ENCODE results near the gene ANKRD60.
A peak's percentile ranks its signal among the peaks of the same experiment; 100 is the strongest.

The ANKRD60 gene

DNA sequence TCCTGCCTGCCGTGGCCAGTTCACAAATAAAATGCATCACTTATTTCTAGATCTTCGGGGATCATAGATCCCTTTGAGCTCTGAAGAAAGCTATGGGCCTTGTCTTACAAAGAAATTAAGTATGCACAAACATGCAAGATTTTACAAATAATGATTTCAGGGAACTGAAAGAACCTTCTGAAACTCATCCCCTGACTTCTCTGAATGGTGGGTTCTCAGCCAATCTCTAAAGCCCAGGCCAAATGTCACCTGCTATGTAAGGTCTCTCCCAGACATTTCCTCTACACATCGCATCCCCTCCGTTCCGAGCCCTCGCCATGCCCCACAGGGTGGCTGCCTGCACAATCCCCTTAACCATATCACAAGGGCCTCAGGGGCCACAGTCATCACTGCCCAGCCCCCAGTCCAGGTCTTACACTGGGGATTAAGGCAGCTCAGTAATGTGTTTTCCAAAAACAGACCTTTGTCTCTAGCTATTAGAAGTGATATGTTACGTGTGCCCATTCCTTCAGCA, 16.1 kb upstream of the ANKRD60 start:
- no peak for DNase-seq (ENCODE audit: low read depth in 2 of 2)

DNA sequence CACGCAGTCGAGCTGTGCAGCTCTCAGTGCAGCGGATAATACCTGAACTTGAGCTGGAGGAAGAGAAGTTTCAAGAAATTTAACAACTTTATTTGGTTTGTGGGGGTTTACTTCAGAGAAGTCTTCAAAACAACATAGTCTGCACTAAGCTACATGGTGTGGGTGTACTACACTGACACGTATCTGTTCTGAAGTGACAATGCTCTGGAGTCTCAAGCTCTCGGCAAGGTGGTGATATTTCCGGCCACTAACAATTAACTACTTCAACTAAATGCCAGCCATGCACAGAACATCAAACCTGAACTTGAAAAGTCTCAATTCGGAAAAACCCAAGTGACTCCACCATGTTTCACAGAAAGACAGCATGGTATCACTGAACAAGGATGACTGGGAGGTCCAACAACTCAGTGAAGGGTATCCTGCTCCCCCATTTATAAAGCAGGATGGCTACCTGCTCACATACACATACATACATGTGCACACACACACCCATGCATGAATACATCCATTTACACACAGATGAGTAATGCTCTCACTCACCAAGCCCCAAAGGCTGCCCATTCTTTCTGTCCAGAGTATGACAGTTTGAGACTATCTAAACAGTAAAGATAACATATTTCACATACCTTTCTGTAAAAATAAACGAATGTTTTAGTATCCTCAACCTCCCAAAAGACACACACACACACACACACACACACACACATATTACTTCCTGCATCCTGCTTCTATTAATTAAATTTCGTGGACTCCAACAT, 15.4 kb upstream of the ANKRD60 start:
- no peak for DNase-seq (ENCODE audit: low read depth in 2 of 2)

DNA sequence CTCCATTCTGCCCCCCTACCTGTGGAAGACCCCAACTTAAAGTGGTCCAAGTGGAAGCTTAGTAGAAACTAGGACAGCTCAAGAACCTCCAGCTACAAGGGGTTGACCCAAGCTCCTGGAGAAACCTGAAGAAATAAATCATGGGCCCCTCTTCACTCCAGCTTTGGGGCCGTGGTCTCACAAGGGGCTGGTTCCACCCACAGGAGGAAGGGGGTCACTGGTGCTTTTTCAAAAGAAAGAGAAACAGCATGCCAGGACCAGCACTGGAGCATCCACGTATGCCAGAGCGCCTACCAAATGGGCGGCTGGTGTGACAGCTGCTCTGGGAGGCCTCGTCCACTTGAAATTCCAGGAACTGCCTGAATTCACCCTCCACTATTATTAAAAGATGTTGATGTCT, 14.4 kb upstream of the ANKRD60 start:
- no peak for DNase-seq (ENCODE audit: low read depth in 2 of 2)

DNA sequence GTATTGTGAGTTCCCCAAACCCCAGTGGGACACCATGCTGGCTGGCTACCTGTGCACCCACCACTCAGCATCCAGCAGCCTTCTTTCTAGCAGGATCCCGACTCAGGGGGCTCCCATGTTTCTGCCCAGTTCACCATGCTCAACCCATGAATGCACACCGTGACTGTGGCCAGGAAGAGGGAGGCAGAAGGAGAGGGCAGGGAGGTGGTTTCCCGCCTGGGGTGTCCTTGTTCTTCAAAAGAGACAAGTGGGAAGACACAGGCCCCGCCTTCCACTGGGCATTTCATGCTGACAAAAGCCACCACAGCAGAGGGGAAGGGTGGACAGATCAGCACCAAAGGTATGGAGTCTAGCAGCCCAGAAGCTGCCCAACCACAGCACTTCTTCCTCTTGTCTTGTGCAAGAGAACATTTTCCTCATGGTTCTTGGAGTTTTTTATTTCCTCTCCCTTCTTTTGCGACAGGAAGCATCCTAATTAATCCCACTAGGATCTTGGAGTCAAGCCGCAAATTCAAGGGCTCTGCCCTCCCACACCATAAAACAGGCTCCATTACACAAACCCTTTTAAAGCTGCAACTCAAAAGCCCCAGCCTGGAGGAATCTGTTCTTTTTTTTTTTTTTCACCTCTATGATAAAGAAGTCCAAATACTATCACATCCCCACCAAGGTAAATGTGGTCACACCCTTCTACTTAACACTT, 13.5 kb upstream of the ANKRD60 start:
- no peak for DNase-seq (ENCODE audit: low read depth in 2 of 2)

DNA sequence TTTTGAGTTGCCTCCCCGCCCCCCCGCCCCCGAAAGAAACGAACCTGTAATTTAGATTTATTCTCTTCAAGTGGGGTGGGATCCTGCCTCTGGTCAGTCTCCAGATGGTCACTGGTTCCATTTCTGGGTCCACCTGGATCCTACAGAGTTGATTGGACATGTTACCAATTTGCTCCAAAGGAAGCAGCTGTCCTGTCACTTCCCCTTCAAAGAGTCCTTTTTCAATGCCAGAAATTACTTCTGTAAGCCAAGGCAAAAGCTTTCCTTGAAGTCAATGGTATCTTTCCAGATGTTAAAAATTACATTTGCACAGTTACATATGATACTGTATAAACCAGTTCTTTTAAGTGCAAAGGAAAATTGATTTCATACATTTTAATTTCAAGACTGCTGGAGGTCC, 12.0 kb upstream of the ANKRD60 start:
- no peak for DNase-seq (ENCODE audit: low read depth in 2 of 2)

DNA sequence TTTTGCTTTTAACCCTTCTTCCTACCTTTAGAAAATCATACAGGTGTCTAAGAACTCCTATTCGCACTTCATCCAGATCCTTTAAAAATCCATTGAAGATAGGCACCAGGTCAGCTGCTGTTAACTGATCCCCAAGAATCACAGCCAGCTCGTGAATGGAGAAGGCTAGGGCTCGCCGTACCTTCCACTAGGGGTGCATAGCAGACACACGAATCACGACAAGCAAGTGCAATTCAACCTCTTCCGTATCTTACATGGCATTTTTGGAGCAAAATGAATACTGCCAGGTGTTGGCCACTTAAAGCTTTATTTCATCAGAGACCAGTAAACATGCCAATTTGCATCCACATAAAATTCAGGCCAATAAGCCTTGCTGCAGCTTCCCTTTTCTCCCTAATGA, 10.8 kb upstream of the ANKRD60 start:
- DNase-seq (ENCODE audit: low read depth in 2 of 2): no peak

DNA sequence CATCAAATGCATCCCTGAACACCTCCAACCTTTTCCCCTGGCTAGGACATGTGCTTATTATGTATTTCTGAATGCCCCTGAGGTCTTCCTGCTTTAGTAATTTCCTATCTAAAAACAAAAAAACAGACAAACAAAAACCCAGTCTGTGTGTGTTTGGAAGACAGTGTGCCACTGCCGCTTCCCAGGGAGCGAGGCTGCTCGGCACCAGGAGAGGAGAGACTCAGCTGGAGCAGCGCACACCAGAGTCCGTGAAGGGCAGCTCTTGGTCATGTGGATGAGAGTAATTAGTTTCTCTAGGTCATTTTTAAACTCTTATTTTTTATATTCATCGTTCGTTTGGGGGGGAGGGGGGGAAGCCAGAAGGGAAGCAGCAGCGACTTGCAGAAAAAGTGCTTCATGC, 10.0 kb upstream of the ANKRD60 start:
- DNase-seq (ENCODE audit: low read depth in 2 of 2): no peak

DNA sequence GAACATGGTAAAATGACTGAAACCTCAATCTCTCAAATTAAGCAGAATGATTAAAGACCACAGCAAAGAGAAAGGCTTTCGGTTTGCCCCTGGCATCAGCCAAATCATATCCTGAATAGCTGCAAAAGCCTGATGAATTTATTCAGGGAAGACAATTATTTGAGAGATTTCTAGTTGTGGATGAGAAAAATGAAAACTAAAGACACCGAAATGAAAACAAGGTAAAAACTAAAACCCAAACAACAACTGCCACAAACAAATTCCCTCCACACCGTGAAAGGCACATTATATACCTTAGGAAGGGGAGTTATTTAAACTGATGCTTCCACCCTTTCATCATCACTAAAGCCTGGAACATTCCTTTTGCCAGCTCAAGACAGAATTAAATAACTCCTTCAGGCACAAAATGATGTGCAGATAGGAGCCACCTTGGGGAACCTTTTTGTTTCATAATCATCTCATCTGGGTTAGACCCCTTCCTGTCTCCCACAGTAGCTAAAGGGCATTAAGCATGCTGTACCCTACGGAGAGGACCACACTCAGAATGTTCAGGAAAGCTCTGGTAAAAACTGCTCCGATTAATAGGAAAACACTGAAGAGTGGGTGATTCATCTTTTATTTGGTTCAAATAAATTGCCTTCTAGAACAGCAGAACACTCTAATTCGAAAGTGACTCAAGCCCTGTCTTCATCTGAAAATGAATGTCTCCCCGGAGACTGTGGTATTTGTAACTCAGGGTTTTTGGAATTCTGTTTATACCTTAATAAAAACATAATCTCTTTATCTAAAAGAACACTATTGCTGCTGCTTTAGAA, 9.1 kb upstream of the ANKRD60 start:
- DNase-seq (ENCODE audit: low read depth in 2 of 2): no peak

DNA sequence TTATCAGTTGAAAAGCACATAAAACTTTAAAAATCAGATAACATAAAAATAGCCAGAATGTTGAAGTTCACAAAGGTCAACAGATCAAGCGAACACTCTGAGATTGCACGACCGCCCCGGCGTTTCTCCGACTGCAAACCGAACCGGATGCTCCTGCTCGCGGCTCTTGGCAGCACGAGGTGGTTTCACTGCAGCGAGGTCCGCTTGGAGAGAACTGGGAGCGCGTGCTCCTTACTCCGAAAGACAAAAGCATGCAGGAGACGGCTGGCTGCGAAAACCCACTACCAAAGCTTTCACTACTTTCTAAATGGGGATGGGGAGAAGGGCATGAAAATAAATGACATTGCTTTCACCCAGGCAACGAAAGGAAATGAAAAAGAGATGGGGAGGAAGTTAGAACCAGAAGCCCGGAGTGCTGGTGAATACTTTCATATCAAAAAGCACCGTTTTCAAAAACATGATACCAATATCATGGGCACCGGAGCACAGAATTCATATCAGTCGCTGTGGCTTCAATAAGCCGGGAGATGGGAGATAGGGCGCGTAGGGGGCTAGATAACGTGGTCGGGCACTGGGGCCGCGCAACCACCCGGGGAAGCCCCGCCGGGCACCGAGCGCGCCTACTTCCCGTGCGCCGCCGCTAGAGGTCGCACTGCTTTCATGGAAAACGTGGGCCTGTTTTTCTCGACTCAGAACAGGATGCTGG, 8.3 kb upstream of the ANKRD60 start:
- peak; percentile 87 for DNase-seq (ENCODE audit: low read depth in 2 of 2)

DNA sequence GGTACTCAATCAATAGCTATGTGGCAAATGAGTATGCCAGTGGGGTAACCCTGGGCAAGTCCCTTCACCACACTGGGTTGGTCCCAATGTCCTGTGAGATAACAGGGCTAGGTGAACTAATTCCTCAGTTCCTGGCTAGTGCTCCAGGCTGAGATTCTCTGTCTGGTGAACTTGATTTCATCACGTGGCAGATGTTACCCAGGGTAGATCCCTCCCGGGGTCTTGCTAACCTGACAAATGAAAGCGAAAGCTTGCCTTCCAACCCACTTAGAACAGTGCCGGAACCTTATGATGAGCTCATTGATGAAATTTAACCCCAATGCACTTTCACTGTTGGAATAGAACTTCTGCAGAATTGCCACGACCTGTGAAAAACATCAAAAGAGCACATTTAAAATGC, 6.6 kb upstream of the ANKRD60 start:
- DNase-seq (ENCODE audit: low read depth in 2 of 2): no peak

DNA sequence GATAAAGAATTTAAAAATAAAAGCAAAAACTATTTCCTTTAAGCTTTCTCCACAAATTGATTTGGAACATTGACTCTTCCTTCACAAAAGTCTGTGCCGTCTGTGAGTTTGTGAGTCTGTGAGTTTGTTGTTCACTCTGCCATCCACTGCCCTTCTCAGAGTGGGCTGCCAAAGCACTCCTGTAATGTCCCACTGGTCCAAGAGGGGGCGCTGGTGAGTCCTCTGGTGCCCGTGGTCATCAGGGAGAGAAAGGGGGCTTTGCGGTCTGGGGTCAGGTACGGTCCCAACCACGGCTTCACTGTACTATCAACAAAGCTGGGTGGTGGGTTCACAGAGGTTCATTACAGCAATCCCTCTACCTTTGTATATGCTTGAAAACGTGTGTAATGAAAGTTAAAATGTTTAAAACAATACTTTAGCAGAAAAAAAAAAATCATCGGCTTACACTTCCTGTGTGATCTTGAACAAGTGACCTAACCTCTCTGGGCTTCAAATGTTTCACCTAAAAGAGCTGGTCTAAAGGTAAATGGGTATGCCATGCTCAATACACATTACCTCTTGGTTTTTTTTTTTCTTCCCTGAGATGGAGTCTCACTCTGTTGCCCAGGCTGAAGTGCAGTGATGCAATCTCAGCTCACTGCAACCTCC, 5.6 kb upstream of the ANKRD60 start:
- peak in 1 of 2 donors; percentile 33 for DNase-seq (ENCODE audit: low read depth in 2 of 2)

DNA sequence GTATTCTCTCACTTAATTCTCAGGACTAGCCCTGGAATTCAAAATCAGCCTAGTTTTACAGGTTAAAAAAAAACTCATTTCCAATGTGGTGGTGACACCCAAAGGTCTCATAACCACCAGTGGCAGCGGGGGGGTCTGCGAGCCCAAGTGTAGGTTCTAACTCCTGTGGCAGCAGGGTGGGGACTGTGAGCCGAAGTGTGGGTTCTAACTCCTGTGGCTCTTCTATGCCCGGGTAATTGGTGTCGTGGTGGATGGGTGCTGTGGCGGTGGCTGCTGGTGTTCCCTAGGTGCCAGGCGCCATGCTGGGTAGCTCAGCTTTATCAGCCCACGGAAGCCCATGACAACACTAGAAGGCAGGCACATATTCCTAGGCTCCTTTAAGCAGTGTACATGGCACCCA, 4.9 kb upstream of the ANKRD60 start:
- DNase-seq (ENCODE audit: low read depth in 2 of 2): no peak

DNA sequence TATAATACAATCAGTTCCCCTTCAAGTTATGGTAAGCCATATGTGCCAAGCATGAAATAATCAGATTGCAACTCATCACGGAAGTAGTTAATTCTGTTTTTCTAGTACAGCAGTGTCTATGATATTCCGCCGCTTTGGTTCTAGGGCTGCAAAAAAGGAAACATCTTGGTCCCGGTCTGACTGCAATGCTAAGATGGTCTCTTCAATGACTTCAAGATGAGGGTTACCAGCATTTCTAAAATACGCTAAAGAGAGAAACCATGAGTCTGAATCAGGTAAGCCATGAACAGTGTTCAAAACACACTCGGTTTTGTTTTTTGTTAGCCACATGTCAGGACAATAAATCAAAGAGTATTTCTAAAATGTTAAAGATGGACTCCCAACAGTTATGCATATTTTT, 3.2 kb upstream of the ANKRD60 start:
- no peak for DNase-seq (ENCODE audit: low read depth in 2 of 2)

DNA sequence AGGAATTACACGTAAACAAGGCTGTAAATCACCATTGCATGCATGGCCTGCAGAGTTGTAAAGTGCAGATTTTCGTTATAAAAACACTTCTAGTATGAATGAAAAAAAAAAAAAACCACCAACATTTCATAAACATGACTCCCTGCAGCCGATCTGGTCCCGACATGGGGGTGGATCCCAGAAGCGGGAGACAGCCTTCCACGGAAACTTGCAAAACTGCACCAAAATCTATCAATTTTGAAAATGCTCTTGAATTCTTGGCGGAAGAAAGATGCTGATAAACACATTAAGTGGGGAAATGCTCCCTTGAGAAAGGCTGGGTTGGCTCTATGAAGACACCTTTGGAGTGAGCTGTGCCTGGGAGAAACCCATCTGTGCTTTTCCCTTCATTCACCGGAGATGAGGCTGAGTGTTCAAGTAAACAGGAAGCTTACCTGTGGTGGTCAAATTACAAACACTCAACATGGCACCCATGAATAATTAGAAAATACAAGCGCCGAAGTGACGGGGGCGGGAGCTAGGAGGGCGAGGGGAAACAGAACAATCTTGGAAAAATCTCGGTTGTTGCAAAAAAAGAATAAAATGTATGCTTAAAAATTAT, 845 bp upstream of the ANKRD60 start:
- no peak for DNase-seq (ENCODE audit: low read depth in 2 of 2)

DNA sequence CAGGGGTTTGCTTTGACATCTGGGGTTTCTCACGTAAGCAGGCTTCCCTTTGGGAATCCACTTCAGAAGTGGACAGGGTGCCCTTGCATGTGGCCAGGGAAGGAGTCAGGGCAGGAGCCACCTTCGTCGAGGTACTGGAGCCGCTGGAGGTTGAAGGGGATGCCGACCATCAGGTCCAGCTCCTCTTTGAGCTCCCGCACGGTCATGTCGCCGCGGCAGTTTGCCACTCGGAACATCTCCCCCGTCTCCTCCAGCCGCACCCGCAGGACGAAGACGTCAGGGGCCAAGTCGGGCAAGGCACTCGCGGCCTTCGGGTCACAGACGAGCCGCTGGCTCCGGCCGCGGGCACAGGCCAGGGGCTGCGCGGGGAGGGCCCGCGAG, 360 bp downstream of the ANKRD60 start:
- no peak for DNase-seq (ENCODE audit: low read depth in 2 of 2)

DNA sequence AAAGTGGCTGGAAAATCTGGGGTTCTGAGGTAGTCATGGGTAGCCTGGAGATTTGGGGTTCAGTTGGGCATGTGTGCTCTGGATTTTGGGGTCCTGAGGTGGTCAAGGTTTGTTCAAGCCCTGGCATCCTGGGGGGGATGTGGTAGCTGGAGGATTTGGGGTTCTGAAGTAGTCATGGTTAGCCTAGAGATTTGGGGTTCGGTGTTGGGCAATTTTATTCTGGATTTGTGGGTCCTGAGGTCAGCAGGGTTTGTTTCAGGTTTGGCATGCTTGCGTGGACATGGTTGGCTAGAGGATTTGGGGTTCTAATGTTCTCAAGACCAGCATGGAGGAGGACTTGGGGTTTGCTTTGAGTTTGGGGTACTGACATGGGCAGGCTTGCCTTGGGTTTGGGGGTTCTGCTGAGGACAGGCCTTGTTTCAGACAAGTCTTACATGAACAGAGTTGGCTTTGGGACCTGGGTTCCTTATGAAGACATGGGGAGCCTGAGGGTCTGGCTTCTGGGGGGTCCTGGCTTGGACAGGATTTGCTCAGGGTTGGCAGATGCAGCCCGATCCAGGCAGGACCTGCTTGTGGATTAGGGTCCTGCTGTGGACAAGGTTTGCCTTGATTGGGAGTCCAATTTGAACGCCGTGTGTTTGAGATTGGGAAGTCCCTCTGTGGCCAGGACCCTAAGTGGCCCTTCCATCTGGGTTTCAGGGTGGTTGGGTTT, 906 bp downstream of the ANKRD60 start:
- DNase-seq (ENCODE audit: low read depth in 2 of 2): no peak

DNA sequence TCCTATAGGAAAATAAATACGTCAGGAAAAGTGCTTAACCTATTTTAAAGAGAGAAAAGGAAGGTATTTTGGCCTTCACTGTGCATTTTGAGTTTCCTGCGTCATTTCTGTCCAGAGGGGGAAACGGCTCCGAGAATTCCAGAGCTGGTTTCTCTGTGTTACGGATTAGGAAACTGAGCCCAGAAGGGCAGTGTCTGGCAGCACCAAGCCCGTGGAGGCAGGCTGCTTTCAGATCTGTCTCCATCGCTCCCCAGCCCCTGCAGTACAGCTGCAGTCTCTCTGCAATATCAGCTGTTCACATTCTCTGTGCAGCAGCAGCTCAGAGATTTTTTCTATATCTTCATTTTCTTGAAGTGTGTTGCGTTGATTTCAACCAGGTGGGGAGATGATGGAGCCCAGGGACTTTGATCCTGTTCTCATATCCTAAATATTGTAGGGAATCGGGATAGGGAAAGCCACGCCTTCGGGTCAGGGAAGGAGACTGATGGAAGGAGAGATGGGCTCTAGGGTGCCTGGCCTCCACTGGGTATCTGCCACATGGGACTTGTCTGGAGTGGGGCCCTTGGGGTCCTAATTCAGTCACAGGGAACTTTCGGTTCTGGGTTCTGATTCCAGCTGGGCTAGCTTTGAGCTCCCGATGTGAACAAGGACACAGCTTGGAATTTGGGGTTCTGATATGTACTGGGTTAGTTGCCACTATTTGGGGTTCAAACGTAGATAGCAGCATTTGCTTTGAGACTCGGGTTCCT, 2.8 kb downstream of the ANKRD60 start:
- no peak for DNase-seq (ENCODE audit: low read depth in 2 of 2)

DNA sequence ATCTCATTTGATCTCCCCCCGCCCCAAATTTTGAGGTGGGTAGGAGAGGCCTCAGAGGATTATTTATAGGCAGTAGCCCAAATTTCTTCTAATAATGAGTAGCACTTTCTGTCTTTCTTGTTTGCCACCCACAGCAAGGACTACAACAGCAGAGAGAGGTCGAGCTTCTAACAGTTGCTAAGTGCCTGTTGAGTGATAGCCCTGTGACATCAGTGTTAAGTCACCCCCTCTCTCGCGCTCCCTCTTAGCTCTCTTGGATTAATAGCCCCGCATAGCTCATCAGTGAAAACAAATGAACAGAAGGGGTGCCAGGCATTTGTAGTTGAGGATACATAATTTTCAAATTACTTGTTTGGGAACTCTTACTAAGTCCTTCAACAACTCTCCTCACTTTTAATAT, 3.5 kb downstream of the ANKRD60 start:
- DNase-seq (ENCODE audit: low read depth in 2 of 2): no peak

DNA sequence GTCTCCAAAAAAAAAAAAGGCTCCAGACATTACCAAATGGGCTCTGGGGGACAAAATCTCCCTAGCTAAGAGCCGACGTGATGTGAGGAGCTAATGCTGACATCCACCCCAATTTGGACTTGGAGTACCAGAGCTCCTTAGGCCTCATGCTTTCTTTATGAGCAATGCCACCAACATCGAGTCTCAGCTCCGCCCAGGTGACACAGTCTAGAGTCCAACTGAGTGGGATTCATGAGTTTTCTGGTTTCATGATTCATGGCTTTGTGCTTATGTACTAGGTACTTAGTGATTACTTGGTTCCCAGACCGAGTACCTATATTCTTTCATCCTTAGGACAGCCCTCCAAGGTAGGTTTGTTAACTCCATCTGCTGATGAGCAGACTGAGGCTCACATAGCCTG, 4.4 kb downstream of the ANKRD60 start:
- DNase-seq (ENCODE audit: low read depth in 2 of 2): no peak

All from activated CD4-positive, alpha-beta T cell treated with anti-CD3 and anti-CD28 coated beads for 24 hours (primary cell).